ENCODE data around the gene C19orf25.

Gene C19orf25

GRCh38 chr19:1474765-1475351, 4.2 kb downstream of the C19orf25 start:
- no peak for DNase-seq

- DNase-seq = no peak
These were observed 4.8 kb downstream of the C19orf25 start for GRCh38 chr19:1474011-1474764.

GRCh38 chr19:1473085-1473851, 5.7 kb downstream of the C19orf25 start:
- no peak for DNase-seq

- DNase-seq = no peak
These were observed 6.6 kb downstream of the C19orf25 start for GRCh38 chr19:1472231-1473084.

GRCh38 chr19:1471515-1472160, 7.4 kb downstream of the C19orf25 start:
- DNase-seq = no peak

DNA sequence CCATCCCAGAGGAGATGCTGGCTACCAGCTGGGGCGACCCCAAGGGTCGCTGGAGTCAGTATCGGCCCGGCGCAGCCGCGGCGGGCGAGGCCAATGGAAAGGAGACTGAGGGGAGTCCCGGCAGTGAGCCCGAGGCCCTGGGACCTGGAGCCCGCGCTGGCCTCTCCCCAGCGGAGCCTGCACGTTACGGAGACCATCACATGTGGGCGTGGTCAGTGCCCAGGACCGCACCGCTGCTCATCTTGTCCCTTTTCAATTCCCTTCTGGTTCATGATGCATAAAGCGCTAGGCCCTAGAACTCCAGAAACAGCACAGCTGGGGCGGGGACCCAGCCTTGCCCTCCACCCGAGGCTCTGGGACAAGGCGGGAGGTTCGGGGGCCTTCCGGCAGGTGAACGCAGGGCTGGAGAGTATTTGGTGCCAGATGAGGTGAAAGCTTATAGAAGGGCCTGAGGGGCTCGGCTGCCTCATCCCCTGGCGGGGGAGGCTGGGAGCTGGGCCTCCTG, 8.0 kb downstream of the C19orf25 start:
- DNase-seq = no peak

GRCh38 chr19:1470305-1471009, 8.6 kb downstream of the C19orf25 start:
- peak; percentile 78 for DNase-seq

DNA sequence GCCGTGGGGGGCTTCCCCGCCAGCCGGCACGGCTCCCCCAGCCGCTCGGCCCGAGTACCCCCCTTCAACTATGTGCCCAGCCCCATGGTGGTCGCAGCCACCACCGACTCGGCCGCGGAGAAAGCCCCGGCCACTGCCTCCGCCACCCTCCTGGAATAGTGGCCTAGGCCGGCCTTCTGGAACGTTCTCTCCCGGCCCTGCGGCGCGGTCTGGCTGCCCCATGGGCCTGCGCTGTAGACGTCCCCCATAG, 9.0 kb downstream of the C19orf25 start:
- no peak for DNase-seq

- no peak for DNase-seq
These were observed 9.6 kb downstream of the C19orf25 start for GRCh38 chr19:1469255-1470054.

GRCh38 chr19:1468821-1469254, 10.2 kb downstream of the C19orf25 start:
- DNase-seq = peak in 1 of 2 donors; percentile 37

DNA sequence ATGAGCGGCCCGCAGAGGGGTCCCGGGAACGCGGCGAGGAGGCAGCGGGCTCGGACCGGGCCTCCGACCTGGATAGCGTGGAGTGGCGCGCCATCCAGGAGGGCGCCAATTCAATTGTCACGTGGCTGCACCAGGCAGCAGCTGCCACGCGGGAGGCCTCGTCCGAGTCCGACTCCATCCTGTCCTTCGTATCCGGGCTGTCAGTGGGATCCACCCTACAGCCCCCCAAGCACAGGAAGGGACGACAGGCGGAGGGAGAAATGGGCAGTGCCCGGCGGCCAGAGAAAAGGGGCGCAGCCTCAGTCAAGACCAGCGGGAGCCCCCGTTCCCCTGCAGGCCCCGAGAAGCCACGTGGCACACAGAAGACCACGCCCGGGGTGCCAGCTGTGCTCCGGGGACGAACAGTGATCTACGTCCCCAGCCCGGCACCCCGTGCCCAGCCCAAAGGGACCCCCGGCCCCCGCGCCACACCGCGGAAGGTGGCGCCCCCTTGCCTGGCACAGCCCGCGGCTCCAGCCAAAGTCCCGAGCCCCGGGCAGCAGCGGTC, 10.7 kb downstream of the C19orf25 start:
- no peak for DNase-seq

DNA sequence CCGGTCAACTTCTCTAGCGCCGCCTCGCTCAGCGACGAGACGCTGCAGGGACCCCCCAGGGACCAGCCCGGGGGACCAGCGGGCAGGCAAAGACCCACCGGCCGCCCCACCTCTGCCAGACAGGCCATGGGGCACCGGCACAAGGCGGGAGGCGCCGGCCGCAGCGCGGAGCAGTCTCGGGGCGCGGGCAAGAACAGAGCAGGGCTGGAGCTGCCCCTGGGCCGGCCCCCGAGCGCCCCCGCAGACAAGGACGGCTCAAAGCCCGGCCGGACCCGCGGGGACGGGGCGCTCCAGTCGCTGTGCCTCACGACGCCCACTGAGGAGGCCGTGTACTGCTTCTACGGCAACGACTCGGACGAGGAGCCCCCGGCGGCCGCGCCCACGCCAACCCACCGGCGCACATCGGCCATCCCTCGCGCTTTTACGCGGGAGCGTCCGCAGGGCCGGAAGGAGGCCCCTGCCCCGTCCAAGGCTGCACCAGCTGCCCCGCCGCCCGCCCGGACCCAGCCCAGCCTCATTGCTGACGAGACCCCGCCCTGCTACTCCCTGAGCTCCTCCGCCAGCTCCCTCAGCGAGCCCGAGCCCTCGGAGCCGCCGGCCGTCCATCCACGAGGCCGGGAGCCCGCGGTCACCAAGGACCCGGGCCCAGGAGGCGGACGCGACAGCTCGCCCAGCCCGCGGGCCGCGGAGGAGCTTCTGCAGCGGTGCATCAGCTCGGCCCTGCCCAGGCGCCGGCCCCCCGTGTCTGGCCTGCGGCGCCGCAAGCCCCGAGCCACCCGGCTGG, 11.3 kb downstream of the C19orf25 start:
- no peak for DNase-seq

DNA sequence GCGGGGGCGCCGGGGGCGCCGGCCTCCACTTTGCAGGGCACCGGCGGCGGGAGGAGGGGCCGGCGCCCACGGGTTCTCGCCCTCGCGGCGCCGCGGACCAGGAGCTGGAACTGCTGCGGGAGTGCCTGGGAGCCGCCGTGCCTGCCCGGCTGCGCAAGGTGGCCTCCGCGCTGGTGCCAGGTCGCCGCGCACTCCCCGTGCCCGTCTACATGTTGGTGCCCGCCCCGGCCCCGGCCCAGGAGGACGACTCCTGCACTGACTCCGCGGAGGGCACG, 11.9 kb downstream of the C19orf25 start:
- DNase-seq = no peak

DNA sequence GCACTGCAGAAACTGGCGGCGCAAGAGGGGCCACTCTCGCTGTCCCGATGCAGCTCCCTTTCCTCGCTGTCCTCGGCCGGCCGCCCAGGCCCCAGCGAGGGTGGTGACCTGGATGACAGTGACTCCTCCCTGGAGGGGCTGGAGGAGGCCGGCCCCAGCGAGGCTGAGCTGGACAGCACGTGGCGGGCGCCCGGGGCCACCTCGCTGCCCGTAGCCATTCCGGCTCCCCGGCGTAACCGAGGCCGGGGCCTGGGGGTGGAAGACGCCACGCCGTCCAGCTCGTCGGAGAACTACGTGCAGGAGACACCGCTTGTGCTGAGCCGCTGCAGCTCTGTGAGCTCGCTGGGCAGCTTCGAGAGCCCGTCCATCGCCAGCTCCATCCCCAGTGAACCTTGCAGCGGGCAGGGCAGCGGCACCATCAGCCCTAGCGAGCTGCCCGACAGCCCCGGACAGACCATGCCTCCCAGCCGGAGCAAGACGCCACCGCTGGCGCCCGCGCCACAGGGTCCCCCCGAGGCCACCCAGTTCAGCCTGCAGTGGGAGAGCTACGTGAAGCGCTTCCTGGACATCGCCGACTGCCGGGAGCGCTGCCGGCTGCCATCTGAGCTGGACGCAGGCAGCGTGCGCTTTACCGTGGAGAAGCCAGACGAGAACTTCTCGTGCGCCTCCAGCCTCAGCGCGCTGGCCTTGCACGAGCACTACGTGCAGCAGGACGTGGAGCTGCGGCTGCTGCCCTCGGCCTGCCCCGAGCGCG, 12.4 kb downstream of the C19orf25 start:
- DNase-seq = no peak

DNA sequence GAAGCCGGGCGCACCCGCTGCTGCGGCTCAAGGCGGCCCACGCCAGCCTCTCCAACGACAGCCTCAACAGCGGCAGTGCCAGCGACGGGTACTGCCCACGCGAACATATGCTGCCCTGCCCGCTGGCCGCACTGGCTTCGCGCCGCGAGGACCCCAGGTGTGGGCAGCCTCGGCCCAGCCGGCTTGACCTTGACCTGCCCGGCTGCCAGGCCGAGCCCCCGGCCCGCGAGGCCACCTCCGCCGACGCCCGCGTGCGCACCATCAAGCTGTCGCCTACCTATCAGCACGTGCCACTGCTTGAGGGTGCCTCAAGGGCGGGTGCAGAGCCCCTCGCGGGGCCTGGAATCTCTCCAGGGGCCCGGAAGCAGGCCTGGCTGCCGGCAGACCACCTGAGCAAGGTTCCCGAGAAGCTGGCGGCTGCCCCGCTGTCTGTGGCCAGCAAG, 13.0 kb downstream of the C19orf25 start:
- no peak for DNase-seq

GRCh38 chr19:1465191-1466016, 13.6 kb downstream of the C19orf25 start:
- DNase-seq = no peak

DNA sequence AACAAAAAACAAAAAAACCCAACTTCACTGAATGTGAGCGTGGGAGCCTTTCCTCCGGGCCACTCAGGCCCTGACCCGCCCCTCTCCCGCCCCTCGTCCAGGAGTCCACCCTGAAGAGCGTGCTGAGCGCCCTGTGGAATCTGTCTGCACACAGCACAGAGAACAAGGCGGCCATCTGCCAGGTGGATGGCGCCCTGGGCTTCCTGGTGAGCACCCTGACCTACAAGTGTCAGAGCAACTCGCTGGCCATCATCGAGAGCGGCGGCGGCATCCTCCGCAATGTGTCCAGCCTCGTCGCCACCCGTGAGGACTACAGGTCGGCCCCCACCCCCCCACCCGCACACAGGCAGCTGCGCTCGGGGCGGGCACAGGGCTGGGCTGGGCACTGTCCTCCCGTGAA, 17.2 kb downstream of the C19orf25 start:
- no peak for DNase-seq
